ENCODE results near the gene CACNA1I. TPM values are rescaled to one million over a fixed set of nuclear protein-coding genes. Genes with fewer than 3 reads are reported as not detected.

Gene CACNA1I
- total RNA-seq, 1 experiment from 2014 or later = 0.15 TPM

DNA sequence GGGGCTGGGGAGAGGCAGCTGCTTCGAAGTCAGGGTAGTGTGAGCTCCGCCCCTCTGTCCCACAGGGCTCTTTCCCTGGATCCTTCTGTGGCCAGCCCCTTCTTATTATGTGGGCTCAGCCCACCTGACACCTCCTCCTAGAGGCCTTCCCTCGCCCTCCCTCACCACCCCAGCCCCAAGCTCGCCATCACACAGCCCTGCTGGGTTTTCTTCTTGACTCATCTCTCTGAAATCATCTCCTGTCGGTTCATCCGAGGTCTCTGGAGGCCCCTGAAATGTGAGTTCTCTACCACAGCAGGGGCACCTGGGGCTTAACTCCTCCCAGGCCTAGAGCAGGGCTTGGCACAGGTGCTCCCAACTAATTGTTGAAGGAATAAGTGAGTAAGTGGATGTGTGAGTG lies 65.2 kb downstream of the CACNA1I start:
- ChIA-PET RAD21 (ENCODE audit: low non-redundant PET in 1 of 2, low total read pairs in 2 of 2, uncharacterized antibody in 2 of 2, unreplicated experiment in 2 of 2) (no interaction called here), POLR2A (no interaction called here), CTCF (interaction anchor here (0.6 to 1.3 kb wide), 2 partner anchors 14 to 389 kb away, joined by 4 to 6 read pairs; no protein-coding TSS in a partner anchor)
- TF ChIP-seq EGR1 (IDR thresholded peaks at IDR 0.05; ENCODE audit: low read depth) (no peak), FOSL1 (IDR thresholded peaks at IDR 0.05; ENCODE audit: low read depth) (no peak), ZFX (IDR thresholded peaks at IDR 0.05) (no peak), SIN3A (IDR thresholded peaks at IDR 0.05; ENCODE audit: low read depth) (no peak), SRF (IDR thresholded peaks at IDR 0.05; ENCODE audit: low read depth) (no peak), ELF1 (IDR thresholded peaks at IDR 0.05; ENCODE audit: borderline replicate concordance, low read depth) (no peak), CBX3 (IDR thresholded peaks at IDR 0.05; ENCODE audit: low read depth) (no peak), POLR2A (IDR thresholded peaks at IDR 0.05; ENCODE audit: borderline replicate concordance, extremely low read depth, insufficient read depth, insufficient read length) (no peak), TCF7L2 (IDR thresholded peaks at IDR 0.05; ENCODE audit: borderline replicate concordance, extremely low read depth, insufficient read depth, insufficient read length) (no peak), JUND (IDR thresholded peaks at IDR 0.05) (no peak), ZBTB33 (IDR thresholded peaks at IDR 0.05; ENCODE audit: extremely low read depth, insufficient replicate concordance, low read length) (no peak), REST (IDR thresholded peaks at IDR 0.05; ENCODE audit: low read depth) (no peak), ZNF274 (IDR thresholded peaks at IDR 0.05; ENCODE audit: low read depth, low read length) (no peak), YY1 (IDR thresholded peaks at IDR 0.05; ENCODE audit: extremely low read depth, insufficient replicate concordance, low read depth, low read length) (no peak), CEBPB (IDR thresholded peaks at IDR 0.05; ENCODE audit: low read depth) (no peak), EZH2 (IDR thresholded peaks at IDR 0.05) (no peak), MAX (IDR thresholded peaks at IDR 0.05) (no peak)
- TF ChIP-seq, protein P1, sequence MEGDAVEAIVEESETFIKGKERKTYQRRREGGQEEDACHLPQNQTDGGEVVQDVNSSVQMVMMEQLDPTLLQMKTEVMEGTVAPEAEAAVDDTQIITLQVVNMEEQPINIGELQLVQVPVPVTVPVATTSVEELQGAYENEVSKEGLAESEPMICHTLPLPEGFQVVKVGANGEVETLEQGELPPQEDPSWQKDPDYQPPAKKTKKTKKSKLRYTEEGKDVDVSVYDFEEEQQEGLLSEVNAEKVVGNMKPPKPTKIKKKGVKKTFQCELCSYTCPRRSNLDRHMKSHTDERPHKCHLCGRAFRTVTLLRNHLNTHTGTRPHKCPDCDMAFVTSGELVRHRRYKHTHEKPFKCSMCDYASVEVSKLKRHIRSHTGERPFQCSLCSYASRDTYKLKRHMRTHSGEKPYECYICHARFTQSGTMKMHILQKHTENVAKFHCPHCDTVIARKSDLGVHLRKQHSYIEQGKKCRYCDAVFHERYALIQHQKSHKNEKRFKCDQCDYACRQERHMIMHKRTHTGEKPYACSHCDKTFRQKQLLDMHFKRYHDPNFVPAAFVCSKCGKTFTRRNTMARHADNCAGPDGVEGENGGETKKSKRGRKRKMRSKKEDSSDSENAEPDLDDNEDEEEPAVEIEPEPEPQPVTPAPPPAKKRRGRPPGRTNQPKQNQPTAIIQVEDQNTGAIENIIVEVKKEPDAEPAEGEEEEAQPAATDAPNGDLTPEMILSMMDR (IDR thresholded peaks at IDR 0.05 in 2 of 3, conservative IDR thresholded peaks at IDR 0.05 in 1 of 3; ENCODE audit: borderline replicate concordance in 1 of 3, insufficient read depth in 1 of 3, low read depth in 2 of 3, low read length in 2 of 3) = no peak
- TF ChIP-seq, protein P2, sequence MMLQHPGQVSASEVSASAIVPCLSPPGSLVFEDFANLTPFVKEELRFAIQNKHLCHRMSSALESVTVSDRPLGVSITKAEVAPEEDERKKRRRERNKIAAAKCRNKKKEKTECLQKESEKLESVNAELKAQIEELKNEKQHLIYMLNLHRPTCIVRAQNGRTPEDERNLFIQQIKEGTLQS (IDR thresholded peaks at IDR 0.05) = no peak
- H3K9me2 ChIP-seq (ENCODE audit: insufficient read depth) = no peaks in the 10 kb centered on the region
- H3K4me3 ChIP-seq (replicated peaks in 1 of 2; ENCODE audit: low read depth in 1 of 2, low read length in 2 of 2) = no peak overlapping the region
- DNase-seq (ENCODE audit: low read depth, low spot score) (no peak), ATAC-seq (0 out of 2 replicates have a peak, but pooled peaks have one; percentile 4)
- no peaks in the 10 kb centered on the region for H3K79me2 ChIP-seq (ENCODE audit: insufficient read depth, low read length)
- no peaks in the 10 kb centered on the region for H4K20me1 ChIP-seq (ENCODE audit: insufficient read depth)
- H3K4me1 ChIP-seq (ENCODE audit: control insufficient read depth in 1 of 2, insufficient read depth in 2 of 2, low read length in 2 of 2) = peaks cover 29% of the 10 kb centered on the region in 2 experiments
- H3K4me2 ChIP-seq (ENCODE audit: low read length) = peak overlapping the region; percentile 79
- no peak overlapping the region for H3K9ac ChIP-seq (ENCODE audit: low read length)
- H3K27me3 ChIP-seq (ENCODE audit: insufficient read depth, low read length) = no peaks in the 10 kb centered on the region
- H3K27ac ChIP-seq (ENCODE audit: low read depth, low read length) = peak overlapping the region; percentile 82
- H3K9me3 ChIP-seq (ENCODE audit: control insufficient read depth in 1 of 2, insufficient read depth in 1 of 2, low read depth in 1 of 2, low read length in 2 of 2) = no peaks in the 10 kb centered on the region
- peak overlapping the region; percentile 15 for H2AFZ ChIP-seq (ENCODE audit: low read depth, low read length, poor library complexity, severe bottlenecking)
- no TSS peak for BruUV-seq (replicated peaks)
- H3K36me3 ChIP-seq (ENCODE audit: control insufficient read depth in 1 of 2, insufficient read depth in 2 of 2, low read length in 2 of 2) = no peaks in the 10 kb centered on the region
- intact Hi-C loops (cut with micrococcal nuclease) = no loop called here
